Measurements from ENCODE around the gene MRPS11. TPM values are rescaled to one million over a fixed set of nuclear protein-coding genes. Genes with fewer than 3 reads are reported as not detected.

MRPS11 gene
- total and polyA plus RNA-seq, 10 of the 15 experiments (the other 5 are each of a cell fraction or from before 2014, with no cell fraction given), result 37.1 to 148 (median 68.7) TPM

DNA sequence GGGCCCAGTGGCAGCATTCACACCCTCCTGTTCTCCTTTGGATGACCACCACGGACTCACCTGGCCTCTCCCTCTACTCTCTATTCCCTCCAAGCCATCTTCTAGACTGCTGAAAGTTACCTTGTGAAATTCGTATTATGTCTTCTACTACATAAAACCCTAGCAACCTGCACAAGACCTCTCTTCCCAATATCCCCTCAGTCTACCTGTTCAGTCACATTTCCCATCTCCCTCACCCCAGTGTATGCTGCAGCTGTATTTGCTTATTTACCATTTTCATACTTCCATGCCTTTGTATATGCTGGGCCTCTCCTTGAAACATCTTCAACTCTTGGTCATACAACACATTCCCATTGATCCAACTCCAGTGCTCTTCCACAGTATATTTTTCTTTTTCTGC is 43.7 kb downstream of the MRPS11 start:
- in situ Hi-C loops (cut with MboI), result no loop called here
- Histone ChIP-seq H3K4me2 (ENCODE audit: control insufficient read depth, insufficient read depth) (no peak overlapping the region), H3K27ac (ENCODE audit: control insufficient read depth, insufficient read depth) (no peak overlapping the region), H3K9ac (ENCODE audit: control insufficient read depth, insufficient read depth, low read length) (no peak overlapping the region), H3K79me2 (ENCODE audit: control insufficient read depth, insufficient read depth, low read length) (no peaks in the 10 kb centered on the region), H2AFZ (ENCODE audit: control insufficient read depth, low read depth, low read length) (no peak overlapping the region), H3K9me3 (replicated peaks; ENCODE audit: control insufficient read depth, insufficient read depth, low read length) (no peaks in the 10 kb centered on the region), H3K4me1 (ENCODE audit: control insufficient read depth, insufficient read depth, low read length) (peaks cover 12% of the 10 kb centered on the region), H3K4me3 (no peak overlapping the region), H4K20me1 (ENCODE audit: control insufficient read depth, insufficient read depth) (no peaks in the 10 kb centered on the region), H3K27me3 (replicated peaks in 1 of 2; ENCODE audit: control insufficient read depth in 2 of 2, insufficient read depth in 2 of 2, low read length in 1 of 2) (no peaks in the 10 kb centered on the region), H3K36me3 (ENCODE audit: control insufficient read depth in 2 of 2, insufficient read depth in 2 of 2, low read length in 1 of 2) (no peaks in the 10 kb centered on the region)
- no peak for TF ChIP-seq CHD4 (IDR thresholded peaks at IDR 0.05)
- TF ChIP-seq ASH2L (IDR thresholded peaks at IDR 0.05; ENCODE audit: borderline replicate concordance, low read depth), result no peak
- TF ChIP-seq NRF1 (conservative IDR thresholded peaks at IDR 0.05; ENCODE audit: low read depth, low read length), result no peak
- no peak for TF ChIP-seq NFYB (IDR thresholded peaks at IDR 0.05; ENCODE audit: insufficient read depth, low read depth, low read length)
- no peak for TF ChIP-seq SIN3A (IDR thresholded peaks at IDR 0.05; ENCODE audit: low read depth, low read length)
- no peak for TF ChIP-seq IKZF2 (IDR thresholded peaks at IDR 0.05)
- TF ChIP-seq POLR2AphosphoS5 (IDR thresholded peaks at IDR 0.05; ENCODE audit: low read length), result no peak
- TF ChIP-seq CBX5 (IDR thresholded peaks at IDR 0.05; ENCODE audit: low read depth), result no peak
- no peak for TF ChIP-seq POU2F2 (IDR thresholded peaks at IDR 0.05; ENCODE audit: borderline replicate concordance, low read depth, low read length)
- TF ChIP-seq ZNF24 (IDR thresholded peaks at IDR 0.05), result no peak
- TF ChIP-seq PAX8 (IDR thresholded peaks at IDR 0.05), result no peak
- TF ChIP-seq, protein P1, sequence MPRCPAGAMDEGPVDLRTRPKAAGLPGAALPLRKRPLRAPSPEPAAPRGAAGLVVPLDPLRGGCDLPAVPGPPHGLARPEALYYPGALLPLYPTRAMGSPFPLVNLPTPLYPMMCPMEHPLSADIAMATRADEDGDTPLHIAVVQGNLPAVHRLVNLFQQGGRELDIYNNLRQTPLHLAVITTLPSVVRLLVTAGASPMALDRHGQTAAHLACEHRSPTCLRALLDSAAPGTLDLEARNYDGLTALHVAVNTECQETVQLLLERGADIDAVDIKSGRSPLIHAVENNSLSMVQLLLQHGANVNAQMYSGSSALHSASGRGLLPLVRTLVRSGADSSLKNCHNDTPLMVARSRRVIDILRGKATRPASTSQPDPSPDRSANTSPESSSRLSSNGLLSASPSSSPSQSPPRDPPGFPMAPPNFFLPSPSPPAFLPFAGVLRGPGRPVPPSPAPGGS (IDR thresholded peaks at IDR 0.05; ENCODE audit: borderline replicate concordance, insufficient read depth, low read depth, low read length, poor library complexity, severe bottlenecking), result no peak
- TF ChIP-seq FOXM1 (IDR thresholded peaks at IDR 0.05; ENCODE audit: low read depth, low read length), result no peak
- ChIA-PET SMC1A (ENCODE audit: uncharacterized antibody, unreplicated experiment) (no interaction called here), RAD21 (ENCODE audit: unreplicated experiment) (no interaction called here), POLR2A (no interaction called here), CTCF (no interaction called here)
- ATAC-seq (no peak), DNase-seq (ENCODE audit: low read depth, low spot score) (no peak), FAIRE-seq (no peak)
- 92% methylated on average over 2 of the region's 2 CpGs for WGBS (ENCODE audit: insufficient coverage, insufficient replicate concordance, low lambda C conversion rate, missing lambda C conversion rate)
- intact Hi-C loops (cut with micrococcal nuclease; ENCODE audit: unreplicated experiment), result no loop called here
- BruUV-seq (replicated peaks), result no TSS peak
